Upper lobe of right lung (tissue), 1 donor: Measurements from ENCODE around the gene SNRNP48. TPM values are rescaled to one million over a fixed set of nuclear protein-coding genes. Genes with fewer than 3 reads are reported as not detected.

Experiments
- ATAC-seq: fragments of 200-7000 bp; cut with Tn5 transposase; one replicate; pipeline ENCODE4 v1.9.1; 2020; ENCODE audit warnings: mild to moderate bottlenecking, moderate library complexity
- DNase-seq: peaks from one replicate; pipeline ENCODE4 v3.0.0-alpha.2; 2020
- H3K27ac ChIP-seq: fragments of 200-600 bp; one replicate; pipeline ENCODE4 v1.8.0; 2022
- H3K27me3 ChIP-seq: fragments of 200-600 bp; one replicate; pipeline ENCODE4 v1.8.0; 2022; ENCODE audit warnings: mild to moderate bottlenecking
- H3K36me3 ChIP-seq: fragments of 200-600 bp; one replicate; pipeline ENCODE4 v1.8.0; 2022
- H3K4me1 ChIP-seq: fragments of 200-600 bp; one replicate; pipeline ENCODE4 v1.8.0; 2022
- H3K4me3 ChIP-seq: fragments of 200-600 bp; one replicate; pipeline ENCODE4 v1.8.0; 2022; ENCODE audit warnings: mild to moderate bottlenecking
- H3K9me3 ChIP-seq: fragments of 200-600 bp; one replicate; pipeline ENCODE4 v1.8.0; 2022
- CTCF ChIP-seq: fragments of 200-600 bp; IDR thresholded peaks from one replicate; pipeline ENCODE4 v1.8.0; 2022; ENCODE audit warnings: antibody characterized with exemption
- intact Hi-C: fragments of 100-400 bp; cut with DNase I; formaldehyde crosslinking; loops from one replicate; pipeline ENCODE4 v1.11.0; 2022
- total RNA-seq: library from RNA; stranded (reverse); fragmentation: NEBNext Ultra II Directional; extraction: Animal tissue kit (Norgen Biotek cat#: 25700); gene quantifications from one replicate; pipeline ENCODE4 v1.2.1, GENCODE V29; 2021
- donor health status: DM: no; HTN: yes; CAD: no; lungs with severe emphysema.

Gene SNRNP48
- total RNA-seq, 1 donor from 2014 or later = 10.2 TPM

- intact Hi-C loops = no loop called here
- no peak for TF ChIP-seq CTCF
Measured at GRCh38 chr6:7632501-7633290, 42.7 kb downstream of the SNRNP48 start.

GRCh38 chr6:7633361-7633760, 43.4 kb downstream of the SNRNP48 start:
- no peak overlapping the region for H3K4me3 ChIP-seq

More at GRCh38 chr6:7632501-7633290, 42.7 kb downstream of the SNRNP48 start:
- Histone ChIP-seq H3K4me1 (no peaks in the 10 kb centered on the region), H3K27ac (no peak overlapping the region), H3K4me3 (no peak overlapping the region), H3K27me3 (no peaks in the 10 kb centered on the region), H3K36me3 (no peaks in the 10 kb centered on the region), H3K9me3 (no peaks in the 10 kb centered on the region)
- ATAC-seq (no peak), DNase-seq (no peak)

GRCh38 chr6:7636151-7636550, 46.2 kb downstream of the SNRNP48 start:
- DNase-seq (no peak), ATAC-seq (no peak)
- H3K27ac ChIP-seq = no peak overlapping the region
- no peaks in the 10 kb centered on the region for H3K36me3 ChIP-seq
- no peak for TF ChIP-seq CTCF
- no peaks in the 10 kb centered on the region for H3K9me3 ChIP-seq
- no peak overlapping the region for H3K4me3 ChIP-seq
- no peaks in the 10 kb centered on the region for H3K4me1 ChIP-seq
- intact Hi-C loops = no loop called here
- H3K27me3 ChIP-seq = no peaks in the 10 kb centered on the region

More at GRCh38 chr6:7633361-7633760, 43.4 kb downstream of the SNRNP48 start:
- Histone ChIP-seq H3K36me3 (no peaks in the 10 kb centered on the region), H3K27ac (no peak overlapping the region), H3K27me3 (no peaks in the 10 kb centered on the region), H3K9me3 (no peaks in the 10 kb centered on the region), H3K4me1 (no peaks in the 10 kb centered on the region)
- TF ChIP-seq CTCF = no peak
- DNase-seq (no peak), ATAC-seq (no peak)
- intact Hi-C loops = no loop called here

- H3K27me3 ChIP-seq = no peaks in the 10 kb centered on the region
- no peaks in the 10 kb centered on the region for H3K36me3 ChIP-seq
- H3K9me3 ChIP-seq = no peaks in the 10 kb centered on the region
- DNase-seq (no peak), ATAC-seq (no peak)
- no peaks in the 10 kb centered on the region for H3K4me1 ChIP-seq
- intact Hi-C loops = no loop called here
- no peak for TF ChIP-seq CTCF
- no peak overlapping the region for H3K4me3 ChIP-seq
- H3K27ac ChIP-seq = no peak overlapping the region
Measured at GRCh38 chr6:7637533-7637932, 47.5 kb downstream of the SNRNP48 start.

- H3K27me3 ChIP-seq = no peaks in the 10 kb centered on the region
- H3K4me3 ChIP-seq = no peak overlapping the region
- ATAC-seq = no peak
- no peaks in the 10 kb centered on the region for H3K9me3 ChIP-seq
- H3K27ac ChIP-seq = no peak overlapping the region
- H3K36me3 ChIP-seq = no peaks in the 10 kb centered on the region
- DNase-seq = no peak
- H3K4me1 ChIP-seq = no peaks in the 10 kb centered on the region
- TF ChIP-seq CTCF = no peak
- intact Hi-C loops = no loop called here
Measured at GRCh38 chr6:7639427-7639826, 49.4 kb downstream of the SNRNP48 start.
